ENCODE measurements around the gene RBM26. TPM values are rescaled to one million over a fixed set of nuclear protein-coding genes. Genes with fewer than 3 reads are reported as not detected.
A peak's percentile ranks its signal among the peaks of the same experiment; 100 is the strongest.

The RBM26 gene
- 10 to 100 TPM; 15.5 to 18.4 TPM for total RNA-seq
- polyA plus RNA-seq, result 1 to 10 TPM; 6.4 to 9.1 TPM

- Histone ChIP-seq H3K9ac (ENCODE audit: low read depth in 1 of 2, low read length in 2 of 2) (peak within 1 kb of the TSS; percentile 98 to 99), H3K9me3 (ENCODE audit: control insufficient read depth in 4 of 4, low read length in 3 of 4) (no peaks in the 10 kb centered on the region), H3K36me3 (ENCODE audit: control insufficient read depth in 4 of 4, insufficient read depth in 3 of 4, low read depth in 1 of 4, low read length in 3 of 4) (no peaks in the 10 kb centered on the region), H3K4me3 (ENCODE audit: low read depth in 1 of 3, low read length in 3 of 3) (peak within 1 kb of the TSS; percentile 93 to 100 (median 95)), H3K27ac (ENCODE audit: low read depth in 1 of 2, low read length in 2 of 2) (peak within 1 kb of the TSS; percentile 92 to 97), H3K27me3 (ENCODE audit: control insufficient read depth in 4 of 4, insufficient read depth in 4 of 4, low read length in 3 of 4) (no peaks in the 10 kb centered on the region), H3K4me1 (ENCODE audit: control insufficient read depth in 4 of 4, insufficient read depth in 4 of 4, low read length in 3 of 4) (peaks cover 6 to 58% (median 33%) of the 10 kb centered on the region in 4 donors)
- TF ChIP-seq CTCF (IDR thresholded peaks at IDR 0.05; ENCODE audit: low read depth, low read length, missing input control), result peak; percentile 14
- peak; percentile 14 for TF ChIP-seq SP1 (IDR thresholded peaks at IDR 0.05)
- TF ChIP-seq FOXA1 (IDR thresholded peaks at IDR 0.05), result no peak
- TF ChIP-seq REST (IDR thresholded peaks at IDR 0.05), result peak; percentile 61
- peak; percentile 98 for TF ChIP-seq YY1 (IDR thresholded peaks at IDR 0.05)
- peak; percentile 85 for TF ChIP-seq MAX (IDR thresholded peaks at IDR 0.05)
- no peak for TF ChIP-seq HNF4G (IDR thresholded peaks at IDR 0.05)
- TF ChIP-seq ATF3 (IDR thresholded peaks at IDR 0.05), result no peak
- TF ChIP-seq ZBTB33 (IDR thresholded peaks at IDR 0.05), result peak; percentile 100
- peak in 1 of 2 donors; percentile 31 for TF ChIP-seq GABPA (IDR thresholded peaks at IDR 0.05 in 1 of 2, conservative IDR thresholded peaks at IDR 0.05 in 1 of 2)
- TF ChIP-seq RAD21 (IDR thresholded peaks at IDR 0.05), result no peak
- peak in 1 of 2 donors; percentile 29 for TF ChIP-seq EGR1 (IDR thresholded peaks at IDR 0.05; ENCODE audit: low read depth in 2 of 2)
- under 1% methylated on average over 72 of the region's 72 CpGs for WGBS
- peak; percentile 92 for DNase-seq (ENCODE audit: low spot score)
Observed at GRCh38 chr13:79405831-79406596, at the start of gene RBM26. RBM26 (minus strand) TSS chr13:79406255; CDS start chr13:79405774, 481 bp downstream.

GRCh38 chr13:79455331-79455730 lies 49.3 kb upstream of the RBM26 start:
- H3K27ac ChIP-seq (ENCODE audit: low read depth in 1 of 2, low read length in 2 of 2), result no peak overlapping the region
- H3K27me3 ChIP-seq (ENCODE audit: control insufficient read depth in 4 of 4, insufficient read depth in 4 of 4, low read length in 3 of 4), result no peaks in the 10 kb centered on the region
- H3K9ac ChIP-seq (ENCODE audit: low read depth in 1 of 2, low read length in 2 of 2), result no peak overlapping the region
- H3K36me3 ChIP-seq (ENCODE audit: control insufficient read depth in 4 of 4, insufficient read depth in 3 of 4, low read depth in 1 of 4, low read length in 3 of 4), result no peaks in the 10 kb centered on the region
- WGBS, result 97% methylated on average over 7 of the region's 7 CpGs
- H3K4me3 ChIP-seq (ENCODE audit: low read depth in 1 of 3, low read length in 3 of 3), result no peak overlapping the region
- no peak for DNase-seq (ENCODE audit: low spot score)
- no peaks in the 10 kb centered on the region for H3K9me3 ChIP-seq (ENCODE audit: control insufficient read depth in 4 of 4, low read length in 3 of 4)
- no peaks in the 10 kb centered on the region for H3K4me1 ChIP-seq (ENCODE audit: control insufficient read depth in 4 of 4, insufficient read depth in 4 of 4, low read length in 3 of 4)
- no peak for TF ChIP-seq FOXA2 (IDR thresholded peaks at IDR 0.05)
- no peak for TF ChIP-seq ZBTB33 (IDR thresholded peaks at IDR 0.05)
- no peak for TF ChIP-seq NR2F2 (IDR thresholded peaks at IDR 0.05)
- TF ChIP-seq ATF3 (IDR thresholded peaks at IDR 0.05), result no peak
- no peak for TF ChIP-seq CTCF (IDR thresholded peaks at IDR 0.05; ENCODE audit: low read depth, low read length, missing input control)
